Smooth muscle cell (in vitro differentiated cells): Measurements from ENCODE around the gene UBL5. TPM values are rescaled to one million over a fixed set of nuclear protein-coding genes. Genes with fewer than 3 reads are reported as not detected.
"Not testable (repeated sequence)": the region's sequence is repeated elsewhere in the genome, so short reads cannot be mapped to it uniquely, and the experiment has no call there.

Experiments
- DNase-seq: peaks from one replicate; lab custom pipeline; 2025; ENCODE audit not compliant: unreplicated experiment; lab: John Stamatoyannopoulos, UW
- H2AFZ ChIP-seq: fragments of 200-600 bp; sonication (generic); 2 replicates; pipeline ENCODE4 v1.6.0; 2016; ENCODE audit warnings: antibody characterized with exemption, low read depth, mild to moderate bottlenecking
- H3F3A ChIP-seq: fragments of 200-600 bp; sonication (generic); 2 replicates; pipeline ENCODE4 v1.6.0; 2017; ENCODE audit warnings: antibody characterized with exemption, low read depth
- H3K27ac ChIP-seq: fragments of 200-600 bp; sonication (generic); 2 replicates; pipeline ENCODE4 v1.5.1; 2016; ENCODE audit warnings: low read depth, mild to moderate bottlenecking
- H3K27me3 ChIP-seq: fragments of 200-600 bp; sonication (generic); 2 replicates; pipeline ENCODE4 v1.6.1; 2016; ENCODE audit warnings: low read depth, mild to moderate bottlenecking
- H3K36me3 ChIP-seq: fragments of 200-600 bp; sonication (generic); 2 replicates; pipeline ENCODE4 v1.5.1; 2016; ENCODE audit warnings: low read depth
- H3K4me1 ChIP-seq: fragments of 200-600 bp; sonication (generic); 2 replicates; pipeline ENCODE4 v1.5.1; 2016; ENCODE audit warnings: low read depth
- H3K4me2 ChIP-seq: fragments of 200-600 bp; sonication (generic); 2 replicates; pipeline ENCODE4 v1.6.0; 2016; ENCODE audit warnings: mild to moderate bottlenecking
- H3K4me3 ChIP-seq: fragments of 200-600 bp; sonication (generic); 2 replicates; pipeline ENCODE4 v1.5.1; 2016; ENCODE audit warnings: mild to moderate bottlenecking
- H3K79me2 ChIP-seq: fragments of 200-600 bp; sonication (generic); 2 replicates; pipeline ENCODE4 v1.6.0; 2016; ENCODE audit warnings: low read depth, mild to moderate bottlenecking
- H3K9ac ChIP-seq: fragments of 200-600 bp; sonication (generic); 2 replicates; pipeline ENCODE4 v1.6.0; 2016; ENCODE audit warnings: low read depth
- H3K9me3 ChIP-seq: fragments of 200-600 bp; sonication (generic); replicated peaks from 2 replicates; pipeline ENCODE4 v1.5.1; 2016; ENCODE audit warnings: low read depth
- H4K20me1 ChIP-seq: fragments of 200-600 bp; sonication (generic); 2 replicates; pipeline ENCODE4 v1.6.0; 2016; ENCODE audit warnings: low read depth
- WGBS: methylation state at CpG from one replicate; pipeline ENCODE4 v1.1.7; 2016; ENCODE audit warnings: low lambda C conversion rate; 5-methylcytosine and 5-hydroxymethylcytosine counted together
- polyA plus RNA-seq: library from polyadenylated mRNA; unstranded; fragments of >200 nt; fragmentation: Nextera tagmentation; extraction: Ambion mirVana; gene quantifications from 2 replicates; pipeline ENCODE4 v1.2.1, GENCODE V29; 2016
- total RNA-seq: library from RNA; depleted of rRNA; stranded (reverse); fragments of >200 nt; gene quantifications from 2 replicates; pipeline ENCODE4 v1.2.3, GENCODE V29; 2014
- TF ChIP-seq, protein P1 (sequence below): fragments of 200-600 bp; sonication (generic); IDR thresholded peaks from 2 replicates; pipeline ENCODE4 v1.5.1; 2017; ENCODE audit warnings: borderline replicate concordance, mild to moderate bottlenecking, antibody characterized with exemption; ENCODE audit not compliant: insufficient read depth, poor library complexity, severe bottlenecking

UBL5 gene
- total and polyA plus RNA-seq, 2 experiments from 2014 or later, result 574 to 848 TPM

DNA sequence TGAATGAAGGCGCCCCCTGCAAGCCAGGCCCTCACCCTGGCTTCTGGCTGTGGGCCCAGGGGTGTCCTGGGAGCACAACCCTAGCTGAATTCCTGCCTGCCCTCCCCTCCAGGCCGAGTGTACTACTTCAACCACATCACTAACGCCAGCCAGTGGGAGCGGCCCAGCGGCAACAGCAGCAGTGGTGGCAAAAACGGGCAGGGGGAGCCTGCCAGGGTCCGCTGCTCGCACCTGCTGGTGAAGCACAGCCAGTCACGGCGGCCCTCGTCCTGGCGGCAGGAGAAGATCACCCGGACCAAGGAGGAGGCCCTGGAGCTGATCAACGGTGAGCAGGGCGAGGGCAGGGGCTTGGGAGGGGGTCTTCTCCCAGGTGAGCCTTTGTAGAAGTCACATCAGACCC, 10.6 kb downstream of the UBL5 start:
- Histone ChIP-seq H3K4me3 (no peak overlapping the region), H3K9ac (no peak overlapping the region), H3K4me1 (peaks cover 6% of the 10 kb centered on the region), H3K36me3 (no peaks in the 10 kb centered on the region), H3K4me2 (no peak overlapping the region), H3K27me3 (no peaks in the 10 kb centered on the region), H3K27ac (no peak overlapping the region), H3K79me2 (peaks cover 17% of the 10 kb centered on the region), H3F3A (peaks cover 2% of the 10 kb centered on the region), H3K9me3 (no peaks in the 10 kb centered on the region), H4K20me1 (no peaks in the 10 kb centered on the region), H2AFZ (no peak overlapping the region)
- no peak for DNase-seq
- TF ChIP-seq, protein P1, sequence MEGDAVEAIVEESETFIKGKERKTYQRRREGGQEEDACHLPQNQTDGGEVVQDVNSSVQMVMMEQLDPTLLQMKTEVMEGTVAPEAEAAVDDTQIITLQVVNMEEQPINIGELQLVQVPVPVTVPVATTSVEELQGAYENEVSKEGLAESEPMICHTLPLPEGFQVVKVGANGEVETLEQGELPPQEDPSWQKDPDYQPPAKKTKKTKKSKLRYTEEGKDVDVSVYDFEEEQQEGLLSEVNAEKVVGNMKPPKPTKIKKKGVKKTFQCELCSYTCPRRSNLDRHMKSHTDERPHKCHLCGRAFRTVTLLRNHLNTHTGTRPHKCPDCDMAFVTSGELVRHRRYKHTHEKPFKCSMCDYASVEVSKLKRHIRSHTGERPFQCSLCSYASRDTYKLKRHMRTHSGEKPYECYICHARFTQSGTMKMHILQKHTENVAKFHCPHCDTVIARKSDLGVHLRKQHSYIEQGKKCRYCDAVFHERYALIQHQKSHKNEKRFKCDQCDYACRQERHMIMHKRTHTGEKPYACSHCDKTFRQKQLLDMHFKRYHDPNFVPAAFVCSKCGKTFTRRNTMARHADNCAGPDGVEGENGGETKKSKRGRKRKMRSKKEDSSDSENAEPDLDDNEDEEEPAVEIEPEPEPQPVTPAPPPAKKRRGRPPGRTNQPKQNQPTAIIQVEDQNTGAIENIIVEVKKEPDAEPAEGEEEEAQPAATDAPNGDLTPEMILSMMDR, result no peak
- WGBS, result over 99% methylated on average over 15 of the region's 15 CpGs

DNA sequence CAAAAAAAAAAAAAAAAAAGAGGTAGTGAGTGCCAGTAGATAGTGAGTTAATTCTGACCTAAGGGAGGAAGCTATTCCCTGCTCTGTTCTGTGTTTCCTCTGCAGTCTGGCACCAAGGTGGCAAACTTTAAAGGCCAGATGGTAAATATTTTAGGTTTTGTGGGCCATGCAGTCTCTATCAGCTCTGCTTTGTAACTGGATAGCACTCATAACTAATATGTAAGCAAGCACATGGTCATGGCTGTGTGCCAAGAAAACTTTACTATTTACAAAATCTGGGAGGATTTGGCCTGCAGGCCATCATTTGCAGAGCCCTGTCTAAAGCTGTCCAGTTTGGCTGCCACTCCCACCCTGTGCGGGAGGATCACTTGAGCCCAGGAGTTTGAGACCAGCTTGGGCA, 11.7 kb downstream of the UBL5 start:
- Histone ChIP-seq H4K20me1 (no peaks in the 10 kb centered on the region), H3K27me3 (no peaks in the 10 kb centered on the region), H3K4me2 (no peak overlapping the region), H3K4me1 (peaks cover 6% of the 10 kb centered on the region), H3K9me3 (no peaks in the 10 kb centered on the region), H3K79me2 (peaks cover 17% of the 10 kb centered on the region), H2AFZ (no peak overlapping the region), H3K4me3 (no peak overlapping the region), H3K9ac (no peak overlapping the region), H3K36me3 (no peaks in the 10 kb centered on the region), H3F3A (peaks cover under 1% of the 10 kb centered on the region), H3K27ac (no peak overlapping the region)
- no peak for DNase-seq
- 82% methylated on average over 1 of the region's 1 CpG for WGBS
- TF ChIP-seq, protein P1, result no peak

DNA sequence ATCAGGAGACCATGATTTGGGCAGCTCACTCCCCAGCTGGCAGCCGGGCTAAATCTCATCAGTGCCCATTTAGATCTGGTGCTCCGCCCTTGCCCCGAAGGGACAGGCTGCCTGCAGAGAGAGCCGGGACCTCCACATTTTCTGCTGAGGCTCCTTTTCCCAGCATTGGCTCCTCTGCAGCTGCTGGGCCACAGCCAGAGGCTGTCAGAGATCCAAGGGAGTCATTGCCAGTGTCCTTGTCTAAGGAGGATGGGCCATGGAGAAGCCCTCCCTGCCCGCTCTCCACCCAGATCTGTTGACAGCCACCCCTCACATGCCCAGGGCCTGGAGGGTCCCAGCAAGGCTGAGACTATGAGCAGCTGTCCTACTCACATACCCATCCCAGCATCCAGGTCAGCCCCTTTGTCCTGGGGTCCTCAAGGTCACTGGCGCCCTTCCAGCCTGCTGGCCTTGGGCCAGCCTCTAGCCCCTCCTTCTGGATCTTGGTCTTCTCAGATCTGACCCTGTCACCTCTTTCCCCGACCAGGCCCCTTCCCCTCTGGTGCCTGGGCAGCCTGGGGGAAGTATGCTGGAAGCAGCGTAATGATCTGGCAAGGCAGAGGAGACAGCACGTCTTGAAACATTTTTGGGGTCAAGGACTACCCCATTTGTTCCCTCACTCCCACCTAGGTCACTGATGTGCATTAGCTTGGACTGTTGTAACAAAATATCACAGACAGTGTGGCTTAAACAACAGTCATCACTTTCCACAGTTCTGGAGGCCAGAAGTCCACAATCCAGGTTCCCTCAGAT, 15.3 kb downstream of the UBL5 start:
- no peak overlapping the region for H3K27ac ChIP-seq
- TF ChIP-seq, protein P1, result no peak
- WGBS, result 96% methylated on average over 9 of the region's 9 CpGs

DNA sequence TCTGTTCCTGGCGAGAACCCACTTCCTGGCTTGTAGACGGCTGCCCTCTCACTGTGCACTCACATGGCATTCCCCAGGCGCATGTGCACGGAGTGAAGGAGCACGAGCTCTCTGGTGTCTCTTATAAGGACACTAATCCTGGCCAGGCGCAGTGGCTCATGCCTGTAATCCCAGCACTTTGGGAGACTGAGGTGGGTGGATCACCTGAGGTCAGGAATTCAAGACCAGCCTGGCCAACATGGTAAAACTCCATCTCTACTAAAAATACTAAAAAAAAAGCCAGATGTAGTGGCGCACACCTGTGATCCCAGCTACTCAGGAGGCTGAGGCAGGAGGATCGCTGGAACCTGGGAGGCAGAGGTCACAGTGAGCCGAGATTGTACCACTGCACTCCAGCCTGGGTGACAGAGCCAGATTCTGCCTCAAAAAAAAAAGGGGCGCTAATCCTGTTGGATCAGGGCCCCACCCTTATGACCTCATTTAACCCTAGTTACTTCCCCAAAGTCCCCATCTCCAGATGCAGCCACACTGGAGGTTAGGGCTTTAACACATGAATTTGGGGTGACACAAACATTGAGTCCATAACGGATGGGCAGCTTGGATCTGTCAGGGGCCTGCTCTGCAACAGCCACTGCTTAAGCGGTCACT, 16.0 kb downstream of the UBL5 start:
- not testable (repeated sequence) for H3K27ac ChIP-seq, DNase-seq, H2AFZ ChIP-seq, H3K36me3 ChIP-seq, H3K4me3 ChIP-seq, H3F3A ChIP-seq, H3K9me3 ChIP-seq, H4K20me1 ChIP-seq, H3K4me1 ChIP-seq, H3K4me2 ChIP-seq, H3K27me3 ChIP-seq, H3K79me2 ChIP-seq, H3K9ac ChIP-seq
- WGBS, result 99% methylated on average over 12 of the region's 12 CpGs

More for the DNA sequence above, 15.3 kb downstream of the UBL5 start:
- no peaks in the 10 kb centered on the region for H3K79me2 ChIP-seq
- H3K9me3 ChIP-seq, result no peaks in the 10 kb centered on the region
- H3K4me3 ChIP-seq, result no peak overlapping the region
- H3K4me2 ChIP-seq, result no peak overlapping the region
- no peak overlapping the region for H3K9ac ChIP-seq
- DNase-seq, result no peak
- no peaks in the 10 kb centered on the region for H3K36me3 ChIP-seq
- no peak overlapping the region for H2AFZ ChIP-seq
- H3K4me1 ChIP-seq, result no peaks in the 10 kb centered on the region
- no peaks in the 10 kb centered on the region for H3F3A ChIP-seq
- H3K27me3 ChIP-seq, result no peaks in the 10 kb centered on the region
- H4K20me1 ChIP-seq, result peaks cover 7% of the 10 kb centered on the region
